A204.1 (cell line): ENCODE measurements around the gene GAB1.
"Not testable (repeated sequence)": the region's sequence is repeated elsewhere in the genome, so short reads cannot be mapped to it uniquely, and the experiment has no call there.

ENCODE experiments used
- FAIRE-seq: peaks from 2 replicates; lab custom pipeline; 2012; peaks lifted over from hg19 to GRCh38; lab: Jason Lieb, UNC

GAB1 gene

DNA sequence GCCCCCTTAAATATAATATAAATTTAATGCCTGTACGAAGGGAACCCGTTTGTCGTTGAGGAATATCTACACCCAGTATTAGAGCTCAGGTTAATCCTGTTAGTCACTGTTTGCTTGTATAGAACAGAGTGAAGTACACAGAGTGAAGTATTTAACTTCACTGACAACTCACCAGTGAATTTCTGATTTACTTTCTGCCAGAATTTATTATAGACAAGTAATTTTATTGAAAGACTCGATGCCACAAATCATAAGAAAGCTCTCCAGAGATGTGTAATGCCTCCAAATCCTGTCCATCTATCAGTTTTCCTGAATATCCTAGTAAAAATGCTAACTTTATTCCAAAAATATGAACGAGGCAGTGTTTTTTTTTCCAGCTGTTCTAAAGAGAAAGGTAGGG lies 1.6 kb downstream of the GAB1 start:
- FAIRE-seq: no peak

DNA sequence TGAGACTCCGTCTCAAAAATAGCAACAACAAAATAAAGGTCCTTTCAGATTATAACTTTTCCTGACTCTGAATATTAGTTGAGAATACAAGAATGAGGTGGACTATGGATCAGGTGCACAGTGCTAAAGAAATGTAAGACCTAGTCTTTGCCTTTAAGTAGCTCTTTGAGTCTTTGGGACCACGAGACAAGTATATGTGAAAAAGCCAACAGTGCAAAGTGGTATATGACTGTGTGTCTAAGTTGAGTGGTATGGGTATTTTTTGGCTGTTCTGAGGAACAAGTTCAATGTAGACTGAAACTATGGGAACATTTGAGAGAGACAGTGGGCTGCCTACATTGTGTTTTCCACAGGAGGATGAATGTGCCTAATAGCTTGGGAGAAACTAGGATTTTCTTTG lies 2.8 kb downstream of the GAB1 start:
- FAIRE-seq: no peak

DNA sequence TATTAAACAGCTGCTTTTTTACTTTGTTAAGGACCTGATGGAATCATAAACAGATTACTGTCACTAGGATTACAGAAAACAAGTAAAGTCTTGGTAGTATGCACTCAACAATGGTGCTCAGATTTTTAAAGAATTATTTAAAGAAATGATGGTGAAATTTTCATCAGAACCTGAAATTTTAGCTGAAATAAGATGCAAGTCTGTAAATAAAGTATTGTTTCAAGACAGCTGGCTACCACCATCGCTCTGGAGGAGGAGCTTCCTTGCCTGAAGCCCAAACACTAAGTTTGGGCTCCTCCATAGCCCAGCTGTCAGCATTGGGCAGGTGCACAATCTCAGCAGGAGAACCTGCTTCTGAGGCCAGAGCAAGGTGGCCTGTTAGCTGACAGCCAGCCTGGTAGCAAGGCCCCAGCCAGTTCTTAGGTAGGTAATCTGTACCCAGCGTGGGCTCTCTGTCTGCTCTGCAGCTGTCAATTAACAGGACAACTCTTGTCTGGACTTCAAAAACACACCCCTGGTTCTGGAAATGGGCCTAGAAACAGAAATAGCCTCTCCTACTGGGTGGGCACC lies 4.6 kb downstream of the GAB1 start:
- no peak for FAIRE-seq

DNA sequence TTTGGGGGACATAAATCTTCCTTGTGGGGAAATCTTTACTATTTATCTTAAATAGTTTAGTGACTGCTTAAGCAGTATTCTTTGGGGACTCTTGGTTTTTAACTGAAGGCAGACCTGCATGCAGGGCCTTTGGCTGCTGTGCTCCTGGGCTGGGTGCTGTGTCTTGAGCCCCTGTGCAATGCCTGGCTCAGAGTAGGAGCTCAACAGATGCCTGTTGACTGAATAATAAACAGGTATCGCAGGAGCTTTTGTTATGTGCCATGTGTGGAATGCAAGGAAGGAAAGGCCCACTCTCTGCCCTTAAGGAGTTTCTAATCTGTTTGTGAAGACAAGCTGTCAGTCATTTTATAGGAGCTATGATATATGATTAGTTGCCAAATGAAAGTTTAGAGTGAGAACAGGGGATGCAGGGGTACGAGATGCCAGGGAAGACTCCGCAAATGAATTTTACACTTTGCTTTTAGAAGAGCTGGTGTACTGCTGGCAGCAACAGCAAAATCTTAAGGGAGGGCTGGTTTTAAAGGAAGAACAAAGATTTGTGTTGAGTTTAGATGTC lies 6.7 kb downstream of the GAB1 start:
- no peak for FAIRE-seq

DNA sequence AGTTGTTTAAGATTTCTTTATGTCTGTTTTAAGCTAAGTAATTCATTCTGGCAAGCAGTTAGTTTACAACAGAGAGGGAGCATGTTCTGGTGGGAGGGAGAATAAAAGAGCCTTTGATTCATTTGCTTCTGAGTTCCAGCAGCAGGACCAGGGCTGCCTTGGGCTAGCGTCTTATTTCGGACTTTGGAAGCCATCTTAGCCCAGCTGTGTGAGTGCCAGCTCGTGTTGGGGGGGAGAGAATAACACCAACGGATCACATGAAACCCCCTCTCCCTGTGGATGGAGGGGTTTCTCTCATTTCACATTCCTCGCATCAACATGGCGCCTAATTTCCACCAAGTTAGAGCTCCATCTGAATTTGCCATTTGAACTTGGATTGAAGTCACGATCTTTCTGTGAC lies 7.4 kb downstream of the GAB1 start:
- no peak for FAIRE-seq

DNA sequence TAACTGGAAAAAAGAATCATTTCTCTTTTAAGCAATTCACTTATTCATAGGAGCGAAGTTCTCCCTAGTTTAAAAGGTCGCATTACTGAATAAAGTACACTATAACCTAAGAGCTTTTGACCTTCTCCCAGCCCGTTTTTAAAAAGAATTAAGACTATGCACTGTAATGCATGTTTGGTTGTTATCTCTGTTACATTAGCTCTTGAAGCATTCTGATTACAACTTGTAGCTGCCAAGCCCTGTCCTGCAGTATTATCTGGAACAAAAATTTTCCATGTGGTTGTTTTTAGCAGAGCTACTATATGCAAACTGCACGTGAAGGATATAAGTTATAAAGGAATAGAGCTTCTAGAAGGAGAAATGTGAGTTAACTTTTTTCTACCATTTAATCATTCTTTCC lies 8.1 kb downstream of the GAB1 start:
- no peak for FAIRE-seq

DNA sequence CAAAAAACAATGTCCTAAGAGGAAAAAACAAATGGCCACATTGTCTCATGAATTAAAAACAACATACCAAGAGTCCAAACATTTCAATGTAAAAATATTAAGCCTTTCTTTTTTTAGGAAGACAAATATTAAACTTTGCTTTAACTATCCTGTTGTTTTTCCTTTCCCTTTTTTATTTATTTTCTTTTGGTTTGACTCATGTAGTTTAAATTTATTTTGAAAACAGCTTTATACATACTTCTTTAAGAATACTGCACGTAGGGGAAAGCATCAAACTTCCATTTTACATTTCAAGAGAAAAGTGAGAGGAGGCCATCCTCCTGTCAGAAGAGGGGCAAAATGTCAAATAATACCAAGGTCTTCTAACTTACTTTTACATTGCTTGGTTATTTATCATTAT lies 8.7 kb downstream of the GAB1 start:
- FAIRE-seq: peak; percentile 6

DNA sequence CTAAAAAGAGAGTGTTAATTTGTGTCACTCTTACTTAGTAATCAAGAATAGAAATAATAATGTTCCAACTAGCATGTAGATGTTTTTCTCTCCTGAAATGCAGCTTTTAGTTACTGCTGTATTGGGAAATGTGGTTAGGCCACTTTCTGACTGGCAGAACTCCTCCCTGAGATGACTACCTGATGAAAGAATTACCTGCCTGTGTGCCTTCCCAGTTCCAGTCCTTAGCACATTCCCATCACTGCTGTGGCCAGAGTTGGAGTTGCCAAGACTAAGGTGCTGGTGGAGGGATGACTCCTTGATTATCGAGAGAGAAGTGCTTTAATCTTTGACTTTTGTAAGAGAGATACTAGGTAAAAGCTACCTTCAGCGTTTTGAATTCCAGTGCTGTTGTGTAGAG lies 9.5 kb downstream of the GAB1 start:
- FAIRE-seq: no peak

DNA sequence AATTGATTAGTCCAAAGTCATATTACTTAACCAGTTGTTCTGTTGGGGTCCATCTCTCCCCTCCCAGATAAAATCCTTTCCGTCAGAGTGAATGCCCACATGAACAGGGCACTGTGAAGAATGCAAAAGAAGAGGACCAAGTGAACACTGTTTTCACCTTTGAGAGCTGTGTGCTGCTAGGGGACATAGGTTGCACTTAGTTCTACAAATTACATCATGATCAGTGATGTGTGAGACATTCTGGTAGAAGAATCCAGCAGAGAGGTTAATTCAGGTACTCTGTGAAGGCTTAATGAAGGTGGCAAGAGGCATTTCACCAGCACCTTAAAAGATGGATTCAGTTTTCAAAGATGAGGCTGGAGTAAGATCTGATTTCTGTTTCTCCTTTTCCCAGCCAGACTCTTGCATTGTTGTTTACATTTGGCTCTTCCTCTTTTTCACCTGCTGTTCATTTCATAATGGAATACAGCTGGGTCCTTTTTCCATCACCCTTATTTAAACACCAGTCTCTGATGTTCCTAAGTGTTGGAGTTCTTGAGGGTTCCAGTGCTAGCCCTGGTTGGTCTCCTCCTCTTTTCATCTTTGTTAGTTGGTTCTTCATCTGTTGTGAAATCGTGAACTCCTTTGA lies 10.9 kb downstream of the GAB1 start:
- FAIRE-seq: no peak

DNA sequence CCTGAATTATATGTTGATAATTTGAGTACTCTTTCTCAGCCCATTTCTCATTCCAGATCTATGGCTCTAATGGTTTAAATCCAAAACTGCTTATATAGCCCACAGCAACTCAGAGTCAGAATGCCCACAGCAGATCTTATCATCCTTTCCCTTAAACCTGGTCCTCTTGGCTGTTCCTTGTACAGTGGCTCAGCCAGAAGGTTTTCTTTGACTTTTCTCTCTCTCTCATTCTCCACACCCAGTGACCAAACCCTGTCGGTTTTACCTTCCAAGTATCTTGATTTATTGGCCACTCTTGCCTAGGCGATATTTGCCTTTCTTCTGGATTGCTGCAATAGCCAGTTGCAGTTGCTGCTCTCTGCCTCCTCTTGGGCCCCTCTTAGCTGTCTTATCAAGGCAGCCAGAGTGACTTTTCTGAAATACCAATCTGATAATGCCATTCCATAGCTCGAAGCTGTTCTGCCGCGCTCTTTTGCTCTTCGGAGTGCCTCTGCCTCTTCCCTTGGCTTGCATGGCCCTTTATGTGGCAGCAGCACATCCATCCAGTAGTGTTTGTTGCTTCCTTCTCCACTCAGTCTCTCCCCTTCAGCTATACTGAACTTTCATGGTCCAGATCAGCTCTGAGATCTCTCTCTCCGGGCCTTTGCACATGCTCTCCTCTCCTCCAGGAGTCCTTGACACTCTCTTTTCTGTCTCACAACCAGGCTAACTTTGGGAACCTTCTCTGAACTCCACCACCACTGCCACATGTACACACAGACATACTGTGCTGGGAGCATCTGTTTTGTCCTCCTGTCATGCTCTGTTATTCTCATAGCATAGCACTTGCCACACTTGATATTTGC lies 11.8 kb downstream of the GAB1 start:
- no peak for FAIRE-seq

DNA sequence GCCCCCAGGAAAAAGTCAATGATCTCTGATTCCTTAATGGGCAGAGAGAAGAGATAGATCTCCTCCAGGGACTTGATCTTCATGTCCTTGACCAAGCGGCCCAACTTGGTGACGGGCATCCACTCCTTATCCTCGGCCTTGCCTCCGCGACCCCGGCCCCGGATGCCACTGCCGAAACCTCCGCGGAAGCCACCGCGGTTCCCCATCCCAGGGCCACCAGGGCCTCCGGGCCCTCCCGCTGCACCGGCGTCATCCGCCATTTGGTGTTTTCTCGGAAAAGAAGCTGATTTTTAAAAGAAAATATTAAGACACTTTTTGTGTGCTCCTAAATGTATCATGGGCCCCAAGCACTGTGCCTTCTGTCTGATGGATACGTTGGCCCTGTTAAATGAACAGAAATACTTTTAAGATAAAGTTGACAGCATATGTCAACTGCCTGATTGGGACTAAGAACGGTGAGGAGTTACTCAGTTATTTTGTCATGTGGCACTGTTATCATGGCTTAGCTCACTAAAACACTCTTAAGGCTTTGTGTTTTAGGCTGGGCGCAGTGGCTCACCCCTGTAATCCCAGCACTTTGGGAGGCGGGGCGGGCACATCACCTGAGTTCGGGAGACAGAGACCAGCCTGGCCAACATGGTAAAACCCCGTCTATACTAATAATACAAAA lies 13.3 kb downstream of the GAB1 start:
- not testable (repeated sequence) for FAIRE-seq

DNA sequence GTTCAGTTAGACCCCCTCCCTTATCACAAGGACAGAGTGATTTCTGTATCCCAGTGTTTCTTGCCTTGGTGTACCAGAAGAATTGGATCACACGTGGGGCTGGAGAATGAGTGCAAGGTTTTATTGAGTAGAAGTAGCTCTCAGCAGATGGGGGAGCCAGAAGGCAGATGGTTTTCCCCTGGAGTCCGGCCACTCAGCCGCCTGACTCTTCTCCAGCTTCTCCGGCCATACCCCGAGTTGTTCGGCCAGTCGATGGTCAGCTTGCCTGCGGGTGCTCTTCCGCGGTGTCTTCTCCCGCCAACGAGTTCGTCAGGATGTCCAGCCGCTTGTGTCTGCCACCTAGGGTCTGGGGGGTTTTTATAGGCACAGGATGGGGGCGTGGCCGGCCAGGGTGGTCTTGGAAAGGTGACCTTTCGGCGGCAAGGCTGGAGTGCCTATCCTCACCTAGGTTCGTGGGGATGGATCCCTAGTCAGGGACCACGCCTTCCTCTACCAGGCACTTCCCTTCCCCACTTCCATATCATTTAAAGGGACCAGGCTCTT lies 14.5 kb downstream of the GAB1 start:
- no peak for FAIRE-seq

DNA sequence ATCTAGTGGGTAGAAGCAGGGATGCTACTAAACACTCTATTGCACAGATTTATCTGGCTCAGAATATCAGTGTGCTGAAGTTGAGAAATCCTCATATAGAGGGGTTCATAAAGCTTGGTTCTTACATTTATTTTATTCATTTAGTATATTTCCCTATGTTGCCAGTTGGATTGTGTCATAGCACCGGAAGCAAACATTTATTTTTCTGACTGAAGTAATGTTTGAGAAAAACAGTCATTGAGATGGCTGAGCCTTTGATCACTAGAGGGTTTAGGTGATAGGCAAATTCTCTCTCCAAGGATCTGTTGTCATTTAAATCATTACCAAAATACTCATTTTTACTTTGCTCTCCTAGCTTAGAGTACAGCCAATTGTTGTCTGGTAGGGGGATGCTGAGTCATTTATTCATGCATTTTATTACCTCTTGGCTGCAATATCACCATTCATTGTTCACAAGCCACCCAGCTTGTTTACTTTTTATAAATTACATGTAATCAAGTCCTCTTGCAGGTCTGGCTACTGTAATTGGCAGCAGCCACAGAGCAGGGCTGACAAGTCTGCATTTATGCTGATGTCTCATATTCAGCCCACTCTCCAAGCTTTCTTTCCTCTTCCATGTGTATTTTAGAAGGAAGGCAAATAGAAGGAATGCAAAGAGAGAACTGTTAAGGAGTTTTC lies 15.2 kb downstream of the GAB1 start:
- FAIRE-seq: no peak

DNA sequence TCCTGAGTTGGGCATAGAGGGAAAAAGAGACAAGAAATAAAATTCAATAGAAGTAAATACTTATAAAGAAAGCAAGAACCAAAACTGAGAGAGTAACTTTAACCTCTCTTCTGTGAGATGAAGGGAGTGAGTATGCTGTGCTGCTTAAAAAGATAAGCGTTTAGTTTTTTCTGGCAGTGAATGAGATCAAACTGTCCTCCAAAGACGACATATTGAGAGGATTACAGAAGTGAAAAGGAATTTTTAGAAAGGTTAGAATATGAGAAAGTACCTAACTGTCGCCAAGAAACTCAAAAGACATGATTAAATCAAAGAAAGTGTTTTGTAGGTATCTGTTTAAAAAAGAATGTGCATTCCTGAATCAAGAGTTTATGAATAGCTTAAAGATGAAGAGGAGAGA lies 16.0 kb downstream of the GAB1 start:
- no peak for FAIRE-seq

DNA sequence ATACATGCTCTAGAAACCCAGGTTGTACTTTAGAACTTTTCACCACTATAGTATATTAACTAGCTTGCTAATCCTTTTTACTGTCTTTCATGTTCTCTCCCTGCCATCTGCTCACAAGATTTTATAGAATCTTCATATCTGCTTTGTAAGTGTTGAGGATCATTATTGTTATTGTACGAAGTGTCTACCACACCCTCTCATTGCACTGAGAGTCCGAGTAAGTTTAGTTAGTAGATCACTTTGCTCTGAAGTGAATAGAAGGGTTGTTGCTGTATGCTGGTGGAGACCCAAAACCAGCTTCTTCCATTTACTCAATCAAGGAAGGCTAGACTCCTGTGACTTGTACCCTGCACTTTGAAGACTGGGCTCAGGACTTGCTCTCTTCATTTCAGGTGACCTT lies 17.1 kb downstream of the GAB1 start:
- no peak for FAIRE-seq

DNA sequence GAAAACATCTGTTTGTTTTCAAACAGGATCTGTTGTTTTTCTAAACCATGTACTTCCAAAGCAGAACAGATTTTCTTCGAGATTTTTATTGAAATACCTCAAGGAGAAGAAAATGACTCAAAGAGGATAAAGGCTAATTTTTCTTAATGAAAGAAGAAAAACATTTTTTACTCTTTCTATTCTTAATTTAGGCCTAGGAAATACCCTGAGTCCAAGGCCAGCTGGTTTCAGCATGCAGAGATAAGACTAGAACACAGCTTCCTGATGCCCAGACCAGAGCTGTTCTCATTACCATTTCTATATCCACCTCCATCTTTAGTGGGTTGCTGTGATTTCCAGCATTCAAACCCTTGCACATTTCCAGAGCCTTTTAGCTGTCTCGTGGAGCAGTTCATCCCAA lies 18.3 kb downstream of the GAB1 start:
- FAIRE-seq: no peak

DNA sequence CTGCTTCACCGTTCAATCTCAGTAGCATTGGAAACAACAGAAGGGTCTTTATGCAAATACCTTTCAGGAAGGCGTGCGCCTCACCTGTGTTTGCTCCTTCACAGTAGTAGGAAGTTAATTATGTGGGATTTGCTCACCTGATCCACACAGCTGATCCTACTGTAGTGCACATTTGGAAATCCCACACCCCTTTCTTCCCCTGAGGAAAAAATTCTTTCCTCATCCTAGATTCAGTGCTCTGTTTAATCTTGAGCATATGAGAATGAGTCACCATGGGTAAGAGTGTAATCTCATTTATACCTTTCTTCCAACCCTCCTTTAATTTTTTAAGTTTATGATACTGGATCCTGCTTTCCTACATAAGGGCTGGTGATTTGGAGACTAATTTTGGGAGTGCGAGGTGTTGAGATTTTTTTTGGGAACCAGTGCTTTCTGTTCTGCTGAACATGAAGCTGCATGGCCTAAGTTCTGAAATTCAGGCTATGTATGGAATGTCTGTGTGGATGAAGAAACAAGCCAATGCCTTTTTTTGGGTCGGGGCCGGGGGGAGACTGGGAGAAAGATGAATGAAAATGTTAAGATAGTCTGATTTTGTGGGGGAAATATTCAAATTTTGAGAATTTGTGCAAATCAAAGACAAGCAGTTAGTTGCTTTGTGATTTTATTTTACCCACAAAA lies 19.0 kb downstream of the GAB1 start:
- FAIRE-seq: no peak

DNA sequence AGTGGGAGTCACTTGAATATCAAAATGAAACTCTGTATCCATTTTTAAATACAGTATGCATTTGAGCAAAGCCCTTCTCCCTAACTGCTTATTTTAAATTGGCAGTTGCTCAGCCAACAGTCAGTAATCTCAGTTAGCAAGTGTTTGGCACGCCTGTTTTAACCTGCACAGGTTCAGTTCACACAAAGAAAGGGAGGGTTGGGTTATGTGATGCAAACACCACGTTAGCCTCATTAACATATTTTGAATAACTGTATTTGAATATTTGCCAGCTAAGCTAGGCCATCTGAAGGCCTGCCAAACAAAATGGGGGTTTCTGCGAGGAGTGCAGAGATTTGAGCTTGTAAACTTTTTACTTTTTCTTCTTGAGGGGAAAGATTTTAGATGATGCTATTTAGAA lies 19.8 kb downstream of the GAB1 start:
- no peak for FAIRE-seq

DNA sequence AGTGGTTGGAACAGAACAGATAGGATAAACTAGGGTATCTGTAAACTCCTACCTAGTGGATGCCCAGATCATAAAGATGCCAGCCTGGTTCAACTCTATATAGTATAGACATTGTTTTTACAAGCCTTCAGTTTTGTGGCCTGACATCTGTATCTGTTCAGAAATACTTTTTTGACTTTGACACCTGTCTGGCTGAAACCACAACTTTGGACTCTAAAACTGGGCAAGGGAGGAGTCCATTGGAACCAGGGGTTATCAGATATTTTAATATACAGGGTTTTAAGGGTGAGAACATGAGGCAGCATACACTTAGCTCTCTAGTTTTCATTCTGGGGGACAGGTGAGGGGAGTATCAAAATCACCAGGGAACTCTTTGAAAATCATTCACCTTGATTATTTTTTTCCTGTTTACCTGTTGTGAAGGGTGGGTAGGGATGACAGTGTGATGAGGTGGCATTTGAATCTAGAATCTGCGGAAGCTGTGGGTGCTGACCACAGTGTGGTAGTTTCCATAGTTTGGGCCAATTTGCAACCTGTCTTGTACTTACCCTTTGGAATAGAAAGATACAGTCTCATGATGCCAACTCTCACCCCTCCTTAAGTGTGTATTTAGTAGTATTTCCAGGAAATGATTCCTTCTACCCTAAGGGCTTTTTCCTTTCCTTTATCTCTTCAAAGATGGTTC lies 20.6 kb downstream of the GAB1 start:
- FAIRE-seq: no peak

DNA sequence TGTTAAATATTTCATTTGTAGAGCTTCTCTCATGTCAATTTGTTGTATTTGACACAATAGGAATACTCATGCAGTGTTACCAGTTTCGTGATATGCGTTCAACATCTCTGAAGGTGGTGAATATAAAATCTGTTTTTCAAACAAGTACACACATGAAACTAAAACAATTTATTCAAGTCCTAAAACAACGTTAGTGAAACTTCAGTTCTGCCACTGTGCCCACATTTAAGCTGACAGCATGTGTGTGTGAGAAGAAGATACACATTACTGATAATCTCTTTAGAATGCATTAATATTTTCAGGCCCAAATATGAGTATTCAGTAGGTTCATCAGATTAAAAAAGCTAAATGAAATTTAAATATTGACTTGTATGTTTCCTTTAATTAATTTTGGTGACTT lies 21.7 kb downstream of the GAB1 start:
- no peak for FAIRE-seq
